Measurements from ENCODE around the gene E2F2.
"Not testable (repeated sequence)": the region's sequence is repeated elsewhere in the genome, so short reads cannot be mapped to it uniquely, and the experiment has no call there.

Gene E2F2

DNA sequence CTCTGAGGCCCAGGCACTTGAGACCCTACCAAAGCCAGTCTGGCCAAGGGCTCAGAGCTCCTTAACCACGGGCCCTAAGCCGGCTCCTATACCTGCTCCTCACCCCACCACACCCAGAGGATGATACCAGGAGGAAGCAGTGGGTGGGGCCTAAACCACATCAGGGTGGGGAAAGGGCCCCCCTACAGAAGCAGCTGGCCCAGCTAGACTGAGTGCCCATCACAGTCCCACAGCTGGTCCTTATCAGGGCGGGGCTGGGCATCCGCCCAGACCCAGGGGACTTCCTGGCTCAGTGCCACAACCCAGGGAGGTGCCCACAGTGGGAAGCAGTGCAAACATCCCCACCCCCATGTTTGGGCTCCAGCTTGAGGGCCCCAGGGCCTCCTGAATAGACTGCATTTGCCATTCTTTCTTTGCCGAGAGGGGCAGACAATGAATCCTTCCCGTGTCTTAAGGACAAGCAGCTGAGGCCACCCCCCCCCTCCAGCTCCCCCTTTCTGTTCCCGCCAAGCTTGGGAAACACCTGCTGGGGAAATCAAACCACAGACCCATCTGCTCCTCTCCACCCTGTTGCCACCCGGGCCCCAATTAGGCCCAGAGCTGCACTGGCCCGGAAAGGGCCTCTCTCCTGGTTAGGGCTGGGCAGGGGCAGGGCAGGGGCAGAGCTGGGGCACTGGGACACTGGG, 6.2 kb downstream of the E2F2 start:
- DNase-seq (ENCODE audit: low read depth in 3 of 3), result no peak

DNA sequence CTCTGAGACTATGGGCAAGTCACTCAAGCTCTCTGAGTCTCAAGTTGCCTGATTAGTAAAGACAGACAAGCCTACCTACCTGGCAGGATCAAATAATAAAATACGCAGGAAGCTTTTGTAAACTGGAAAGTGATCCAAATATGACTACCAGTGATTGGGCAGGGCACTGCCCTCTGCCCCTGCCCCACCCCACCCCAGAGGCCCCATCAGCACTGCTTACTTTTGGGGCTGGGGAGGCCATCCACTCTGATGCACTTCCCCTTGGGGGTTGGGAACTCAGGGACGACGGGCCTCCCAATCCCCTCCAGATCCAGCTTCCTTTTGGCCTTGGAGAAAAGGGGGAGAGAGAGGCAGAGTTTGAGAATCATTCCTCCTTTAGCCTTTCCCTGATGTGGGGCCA, 6.9 kb downstream of the E2F2 start:
- DNase-seq (ENCODE audit: low read depth in 3 of 3), result no peak

DNA sequence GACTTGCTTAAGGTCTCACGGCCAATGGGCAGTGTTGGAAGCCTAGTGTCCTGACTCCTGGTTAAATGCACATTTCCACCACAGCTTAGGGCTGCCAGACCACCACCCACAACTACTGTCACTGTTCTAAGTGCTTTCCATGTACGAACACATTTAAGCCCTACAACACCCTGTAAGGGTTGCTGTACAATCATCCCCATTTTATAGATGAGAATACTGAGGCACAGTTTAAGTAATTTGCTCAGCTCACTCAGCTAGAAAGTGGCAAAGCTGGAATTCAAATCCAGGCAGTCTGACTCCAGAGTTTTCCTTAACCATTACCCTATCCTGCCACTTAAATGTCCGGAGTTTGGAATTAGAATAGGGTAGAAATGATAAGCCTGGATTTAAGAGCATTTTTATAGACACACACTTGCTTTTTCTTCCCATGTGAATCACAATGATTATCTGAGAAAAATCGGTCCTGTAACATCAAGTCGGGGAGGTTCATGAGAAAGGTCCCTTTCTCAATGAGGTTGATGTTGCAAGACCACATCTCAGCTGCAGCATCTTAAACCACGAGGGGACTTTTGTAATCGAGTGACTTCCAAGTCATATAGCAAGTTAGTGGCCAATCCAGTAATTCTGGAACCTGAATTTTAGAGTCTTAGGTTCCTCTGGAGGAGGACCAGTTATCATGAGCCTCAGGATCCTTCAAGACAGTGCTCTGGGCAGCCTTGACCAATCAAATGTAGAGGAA, 8.6 kb downstream of the E2F2 start:
- DNase-seq (ENCODE audit: low read depth in 3 of 3), result no peak

DNA sequence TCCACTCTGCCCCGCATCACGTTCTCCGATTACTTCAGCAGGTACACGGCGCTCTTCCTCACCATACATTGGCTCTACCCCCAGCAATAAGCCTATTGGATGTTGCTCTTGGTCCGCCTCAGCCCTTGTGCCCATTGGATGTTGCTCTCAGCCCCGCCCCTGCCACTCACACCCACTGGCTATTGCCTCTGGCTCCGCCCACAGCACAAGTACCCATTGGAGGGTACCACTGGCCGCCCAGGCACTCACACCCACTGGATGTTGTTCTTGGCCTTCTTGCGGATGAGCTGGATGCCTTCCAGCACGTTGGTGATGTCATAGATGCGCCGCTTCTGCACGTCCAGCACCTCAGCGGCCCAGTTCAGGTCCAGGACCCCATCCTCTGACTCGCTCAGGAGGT, 9.4 kb downstream of the E2F2 start:
- DNase-seq (ENCODE audit: low read depth in 3 of 3), result no peak

DNA sequence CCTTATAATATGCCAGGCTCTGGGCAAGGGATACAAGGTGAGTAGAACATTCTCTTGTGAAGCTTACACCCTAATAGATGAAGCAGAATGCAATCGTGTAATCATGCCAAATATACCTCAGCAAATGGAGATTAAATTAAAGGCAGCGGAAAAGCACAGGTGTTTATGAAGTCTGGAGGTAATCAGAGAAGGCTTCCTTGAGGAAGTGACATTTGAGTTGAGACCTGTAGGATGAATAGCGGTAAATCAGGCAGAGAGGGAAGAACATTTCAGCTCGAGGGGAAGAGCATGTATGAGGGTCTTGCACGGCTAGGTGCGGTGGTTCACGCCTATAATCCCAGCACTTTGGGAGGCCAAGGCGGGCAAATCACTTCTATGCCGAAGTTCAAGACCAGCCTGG, 13.5 kb downstream of the E2F2 start:
- DNase-seq (ENCODE audit: low read depth in 3 of 3), result no peak

DNA sequence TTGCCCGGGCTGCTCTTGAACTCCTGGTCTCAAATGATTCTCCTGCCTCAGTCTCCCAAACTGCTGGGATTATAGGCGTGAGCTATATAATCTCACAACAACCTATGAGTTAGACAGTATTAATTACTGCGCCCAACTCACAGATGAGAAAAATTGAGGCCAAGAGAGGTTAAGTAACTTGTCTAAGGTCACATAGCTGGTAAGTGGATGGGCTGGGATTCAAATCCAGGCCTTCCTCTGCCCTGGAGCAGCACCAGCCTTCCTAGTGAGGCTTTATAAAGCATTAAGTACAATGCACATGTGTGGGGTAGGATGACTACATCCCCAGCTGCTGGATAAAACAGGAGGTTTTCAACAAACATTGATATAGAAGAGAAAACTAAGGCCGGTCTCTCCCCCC, 15.1 kb downstream of the E2F2 start:
- DNase-seq (ENCODE audit: low read depth in 3 of 3), result no peak

DNA sequence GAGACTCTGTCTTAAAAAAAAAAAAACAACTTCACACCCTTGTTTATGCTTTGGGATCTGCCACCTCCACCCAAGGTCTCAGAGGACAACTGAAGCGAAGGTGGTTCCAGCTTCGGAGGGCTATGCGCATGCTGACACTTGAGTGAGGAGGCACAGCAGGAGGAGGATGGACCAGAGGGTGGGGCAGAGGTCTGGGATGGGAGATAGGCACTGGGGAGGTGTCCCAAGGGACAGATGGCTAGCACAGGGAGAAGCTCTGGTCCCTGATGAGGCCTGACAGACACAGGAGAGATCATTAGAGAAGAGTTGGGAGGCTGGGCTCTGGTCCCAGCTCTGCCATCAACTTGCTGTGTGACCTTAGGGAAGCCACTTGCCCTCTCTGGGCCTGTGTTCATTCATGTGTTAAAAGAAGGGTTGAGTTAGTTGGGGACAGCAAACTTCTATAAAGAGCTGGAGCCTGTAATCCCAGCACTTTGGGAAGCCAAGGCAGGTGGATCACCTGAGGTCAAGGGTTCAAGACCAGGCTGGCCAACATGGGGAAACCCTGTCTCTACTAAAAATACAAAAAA, 16.8 kb downstream of the E2F2 start:
- DNase-seq (ENCODE audit: low read depth in 3 of 3), result no peak

DNA sequence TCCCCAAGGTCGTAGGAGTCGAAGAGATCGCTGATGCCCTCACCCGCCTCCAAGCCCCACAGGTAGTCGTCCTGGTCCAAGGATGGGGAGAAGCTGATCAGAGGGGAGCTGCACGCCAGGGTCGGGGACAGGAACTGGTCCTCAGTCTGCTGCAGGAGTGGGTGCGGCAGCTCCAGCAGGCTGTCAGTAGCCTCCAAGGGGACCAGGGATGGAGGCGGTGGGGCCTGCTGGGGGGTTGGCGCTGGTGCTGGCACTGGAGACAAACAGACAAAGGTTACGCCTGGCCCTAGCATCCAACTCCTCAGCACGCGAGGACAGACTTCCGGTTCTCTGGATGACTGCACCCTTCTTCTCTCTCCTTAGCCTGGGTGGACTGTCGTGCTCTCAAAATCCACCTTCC, 21.1 kb downstream of the E2F2 start:
- no peak for DNase-seq (ENCODE audit: low read depth in 3 of 3)

DNA sequence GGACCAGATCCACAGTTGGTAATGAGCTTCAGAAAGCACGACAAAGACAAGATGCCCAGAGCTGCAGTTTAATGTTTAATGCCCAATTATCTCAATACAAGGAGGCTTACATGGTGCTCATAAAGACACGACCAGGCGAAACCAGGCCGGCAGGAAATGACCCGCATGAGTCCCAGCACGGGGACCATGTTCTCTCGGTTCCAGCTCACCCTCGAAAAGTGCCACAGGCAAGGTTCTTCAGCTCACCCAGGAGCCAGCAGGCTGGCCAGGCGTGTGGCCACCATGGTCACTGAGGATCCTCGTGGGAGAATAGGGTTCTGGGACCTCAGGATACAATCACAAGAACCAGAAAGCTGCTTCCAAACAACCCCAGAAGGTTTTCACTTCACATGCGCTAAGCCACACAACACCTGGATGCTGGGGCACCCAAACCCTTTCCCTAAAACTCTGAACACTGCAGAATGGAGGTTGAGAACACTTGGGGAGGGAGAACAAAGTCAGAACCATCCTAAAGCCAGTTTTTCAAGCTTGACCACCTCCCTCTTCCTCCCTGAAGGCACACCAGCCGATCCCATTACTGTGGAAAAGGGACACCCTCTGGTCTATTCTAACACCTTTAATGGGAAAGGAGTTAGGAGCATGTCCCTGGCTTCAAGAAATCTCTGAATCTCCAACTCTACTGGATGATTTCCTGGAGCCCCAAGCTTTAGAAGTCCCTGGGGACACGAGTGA, 24.5 kb downstream of the E2F2 start:
- no peak for DNase-seq (ENCODE audit: low read depth in 3 of 3)

DNA sequence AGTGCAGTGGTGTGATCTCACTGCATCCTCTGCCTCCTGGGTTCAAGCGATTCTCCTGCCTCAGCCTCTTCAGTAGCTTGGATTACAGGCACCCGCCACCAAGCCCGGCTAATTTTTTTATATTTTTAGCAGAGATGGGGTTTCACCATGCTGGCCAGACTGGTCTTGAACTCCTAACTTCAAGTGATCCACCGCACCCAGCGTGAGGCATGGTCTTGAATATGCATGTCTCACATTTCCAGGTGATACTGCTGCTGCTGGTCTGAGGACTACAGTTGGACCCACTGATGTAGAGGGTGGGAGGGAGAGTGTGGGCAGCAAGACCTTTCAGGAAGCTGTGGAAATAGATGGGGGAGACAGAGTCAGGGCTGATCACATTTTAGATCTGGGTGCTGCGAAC, 25.2 kb downstream of the E2F2 start:
- no peak for DNase-seq (ENCODE audit: low read depth in 3 of 3)

DNA sequence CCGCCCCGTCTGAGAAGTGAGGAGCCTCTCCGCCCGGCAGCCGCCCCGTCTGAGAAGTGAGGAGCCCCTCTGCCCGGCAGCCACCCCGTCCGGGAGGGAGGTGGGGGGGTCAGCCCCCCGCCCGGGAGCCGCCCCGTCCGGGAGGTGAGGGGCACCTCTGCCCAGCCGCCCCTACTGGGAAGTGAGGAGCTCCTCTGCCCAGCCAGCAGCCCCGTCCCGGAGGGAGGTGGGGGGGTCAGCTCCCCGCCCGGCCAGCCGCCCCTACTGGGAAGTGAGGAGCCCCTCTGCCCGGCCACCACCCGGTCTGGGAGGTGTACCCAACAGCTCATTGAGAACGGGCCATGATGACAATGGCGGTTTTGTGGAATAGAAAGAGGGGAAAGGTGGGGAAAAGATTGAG, 26.9 kb downstream of the E2F2 start:
- not testable (repeated sequence) for DNase-seq (ENCODE audit: low read depth in 3 of 3)

DNA sequence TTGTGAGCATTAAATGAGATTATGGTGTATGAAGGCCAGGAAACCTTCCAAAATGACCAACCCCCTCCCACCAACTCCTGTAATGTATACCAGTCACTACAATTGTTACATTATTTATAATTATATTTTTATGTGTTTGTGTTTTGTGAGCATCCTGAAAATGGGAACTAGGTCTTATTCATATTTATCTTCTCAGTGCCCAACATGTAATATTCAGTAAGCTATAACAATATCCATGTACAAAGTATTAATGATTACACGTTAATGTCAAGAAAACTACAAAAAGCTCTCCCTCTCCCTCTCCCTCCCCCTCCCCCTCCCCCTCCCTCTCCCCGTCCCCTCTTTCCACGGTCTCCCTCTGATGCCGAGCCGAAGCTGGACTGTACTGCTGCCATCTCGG, 28.1 kb downstream of the E2F2 start:
- DNase-seq (ENCODE audit: low read depth in 3 of 3), result no peak

DNA sequence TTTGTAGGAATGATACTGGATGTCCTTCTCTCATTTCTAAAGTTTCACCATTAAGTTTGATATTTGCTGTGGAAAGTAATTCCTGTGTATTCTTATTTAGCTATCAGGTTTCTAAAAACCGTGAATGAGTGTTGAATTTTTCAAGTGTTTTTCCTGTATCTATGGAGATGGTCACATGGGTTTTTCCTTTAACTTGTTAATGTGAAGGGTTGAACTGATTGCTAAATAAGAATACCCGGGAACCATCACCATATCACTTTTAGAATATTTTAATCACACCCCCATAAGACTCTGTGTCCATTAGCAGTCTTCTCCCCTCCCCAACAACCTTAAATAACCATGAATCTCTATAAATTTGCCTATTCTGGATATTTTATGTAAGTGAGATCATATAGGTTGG, 30.6 kb downstream of the E2F2 start:
- DNase-seq (ENCODE audit: low read depth in 3 of 3), result no peak

DNA sequence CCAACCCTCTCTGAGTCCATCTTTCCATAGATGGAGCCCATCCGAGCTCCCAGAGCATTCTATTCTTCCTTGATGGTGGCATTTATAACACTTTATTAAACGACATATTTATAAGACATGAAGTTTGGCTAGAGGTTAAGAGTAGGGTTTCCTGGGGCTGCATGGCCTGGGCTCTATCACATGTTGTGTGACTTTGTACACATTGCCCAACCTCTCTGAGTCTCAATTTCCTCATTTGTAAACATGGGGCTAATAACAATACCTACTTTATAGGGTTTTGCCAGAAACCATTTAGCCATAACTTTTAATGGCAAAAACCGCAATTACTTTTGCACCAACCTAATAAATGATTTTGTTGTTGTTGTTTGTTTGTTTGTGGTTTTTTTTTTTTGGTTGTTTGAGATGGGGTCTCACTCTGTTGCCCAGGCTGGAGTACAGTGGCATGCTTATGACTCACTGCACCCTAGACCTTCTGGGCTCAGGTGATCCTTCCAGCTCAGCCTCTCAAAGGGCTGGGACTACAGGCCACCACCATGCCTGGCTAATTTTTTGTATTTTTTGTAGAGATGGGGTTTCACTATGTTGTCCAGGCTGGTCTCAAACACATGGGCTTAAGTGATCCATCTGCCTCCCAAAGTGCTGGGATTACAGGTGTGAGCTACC, 33.1 kb downstream of the E2F2 start:
- DNase-seq (ENCODE audit: low read depth in 3 of 3), result no peak

DNA sequence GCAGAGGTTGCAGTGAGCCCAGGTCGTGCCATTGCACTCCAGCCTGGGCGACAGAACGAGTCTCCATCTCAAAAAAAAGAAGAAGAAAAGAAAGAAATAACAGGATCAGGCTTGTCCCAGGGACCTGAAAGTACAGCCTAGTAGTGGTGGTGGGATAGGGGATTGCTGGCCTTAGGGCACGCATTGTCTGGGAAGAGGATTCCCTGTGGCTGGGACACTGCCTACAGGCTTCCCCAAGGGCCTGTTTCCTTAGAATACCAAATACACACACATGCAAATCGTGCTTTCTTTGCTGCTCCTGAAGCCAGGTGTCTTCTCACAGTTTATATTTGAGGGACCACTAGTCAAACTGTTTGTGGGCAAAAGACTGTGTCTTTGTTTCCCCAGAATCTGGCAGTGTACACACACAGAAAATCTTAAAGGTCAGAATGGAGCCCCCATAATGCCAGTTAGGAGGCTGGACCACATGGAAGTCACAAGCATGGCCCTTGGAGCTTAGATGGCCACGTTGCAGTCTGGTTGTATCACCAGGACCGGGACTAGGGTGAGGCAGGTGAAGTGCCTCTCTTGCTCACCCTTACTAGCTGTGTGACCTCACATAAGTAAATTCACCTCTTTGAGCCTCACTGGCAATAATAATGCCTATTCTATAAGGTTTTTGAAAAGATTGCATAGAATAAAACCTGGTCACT, 34.4 kb downstream of the E2F2 start:
- no peak for DNase-seq (ENCODE audit: low read depth in 3 of 3)

DNA sequence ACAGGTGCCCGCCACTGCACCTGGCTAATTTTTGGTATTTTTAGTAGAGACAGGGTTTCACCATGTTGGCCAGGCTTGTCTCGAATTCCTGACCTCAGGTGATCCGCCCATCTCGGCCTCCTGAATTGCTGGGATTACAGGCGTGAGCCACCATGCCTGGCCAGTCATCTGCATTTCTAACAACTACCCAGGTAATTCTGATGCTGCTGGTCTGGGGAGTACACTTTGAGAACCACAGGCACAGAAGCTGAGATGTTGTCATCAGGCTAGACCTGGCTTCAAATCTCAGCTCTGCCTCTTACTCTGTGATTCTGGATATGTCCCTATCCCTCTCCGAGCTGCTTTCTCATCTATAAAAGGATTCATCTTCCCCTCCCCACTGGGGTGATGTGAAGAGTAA, 36.2 kb downstream of the E2F2 start:
- not testable (repeated sequence) for DNase-seq (ENCODE audit: low read depth in 3 of 3)

DNA sequence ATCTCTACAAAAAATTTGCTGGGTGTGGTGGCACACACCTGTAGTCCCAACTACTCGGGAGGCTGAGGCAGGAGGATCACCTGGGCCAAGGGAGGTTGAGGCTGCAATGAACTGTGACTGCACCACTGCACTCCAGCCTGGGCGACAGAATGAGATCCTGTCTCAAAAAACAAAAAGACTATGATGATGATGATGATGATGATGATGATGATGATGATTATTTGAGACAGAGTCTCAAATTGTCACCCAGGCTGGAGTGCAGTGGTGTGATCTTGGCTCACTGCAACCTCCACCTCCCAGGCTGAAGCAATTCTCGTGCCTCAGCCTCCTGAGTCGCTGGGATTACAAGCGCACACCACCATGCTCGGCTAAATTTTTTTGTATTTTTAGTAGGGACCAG, 38.3 kb downstream of the E2F2 start:
- not testable (repeated sequence) for DNase-seq (ENCODE audit: low read depth in 3 of 3)

DNA sequence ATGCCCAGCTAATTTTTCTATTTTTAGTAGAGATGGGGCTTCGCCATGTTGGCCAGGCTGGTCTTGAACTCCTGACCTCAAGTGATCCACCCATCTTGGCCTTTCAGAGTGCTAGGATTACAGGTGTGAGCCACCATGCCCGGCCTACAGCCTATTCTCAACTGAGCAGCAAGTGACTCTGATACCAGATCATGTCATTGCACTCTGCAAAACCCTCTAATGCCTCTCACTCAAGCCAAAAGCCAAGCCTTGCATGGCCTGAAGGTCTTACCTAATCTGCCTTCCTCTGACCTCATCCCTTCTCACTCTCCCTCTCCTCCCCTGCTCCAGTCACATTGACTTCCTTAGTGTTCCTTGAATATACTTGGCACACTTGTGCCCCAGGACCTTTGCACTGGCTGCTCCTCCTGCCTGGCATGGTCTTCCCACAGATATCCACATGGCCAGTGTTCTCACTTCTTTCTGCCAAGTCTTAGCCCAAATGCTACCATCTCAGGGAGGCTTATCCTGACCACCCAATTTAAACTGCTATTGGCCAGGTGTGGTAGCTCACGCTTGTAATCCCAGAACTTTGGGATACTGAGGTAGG, 38.8 kb downstream of the E2F2 start:
- no peak for DNase-seq (ENCODE audit: low read depth in 3 of 3)

DNA sequence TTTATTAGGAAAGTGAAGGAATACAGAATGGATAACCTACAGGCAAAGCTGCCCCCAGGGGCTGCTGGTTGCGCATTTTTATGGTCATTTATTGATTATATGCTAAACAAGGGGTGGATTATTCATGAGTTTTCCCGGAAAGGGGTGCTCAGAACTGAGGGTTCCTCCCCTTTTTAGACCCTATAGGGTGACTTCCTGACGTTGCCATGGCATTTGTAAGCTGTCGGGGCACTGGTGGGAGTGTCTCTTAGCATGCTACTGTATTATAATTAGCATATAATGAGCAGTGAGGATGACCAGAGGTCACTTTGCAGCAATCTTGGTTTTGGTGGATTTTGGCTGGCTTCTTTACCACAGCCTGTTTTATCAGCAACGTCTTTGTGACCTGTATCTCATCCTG, 41.2 kb downstream of the E2F2 start:
- no peak for DNase-seq (ENCODE audit: low read depth in 3 of 3)

DNA sequence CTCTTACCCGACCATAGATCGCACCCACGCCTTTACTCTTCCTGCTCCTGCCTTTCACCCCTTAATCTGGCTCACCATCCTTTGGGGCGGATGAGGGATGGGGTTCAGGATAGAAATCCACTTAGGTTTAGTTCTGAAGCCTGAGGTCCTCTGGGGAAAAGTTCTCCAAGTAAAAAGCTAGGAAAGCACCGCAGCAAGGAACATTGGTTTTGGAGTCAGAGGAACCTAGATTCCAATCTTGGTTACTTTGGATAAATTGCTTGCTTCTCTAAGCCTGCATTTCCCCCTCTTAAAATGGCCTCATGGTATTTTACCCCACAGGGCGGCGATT, 46.1 kb downstream of the E2F2 start:
- no peak for DNase-seq (ENCODE audit: low read depth in 3 of 3)

All from stimulated activated CD4-positive, alpha-beta T cell treated with anti-CD3 and anti-CD28 coated beads, TNF-alpha, amount 100 ng/mL, for 24 hours (primary cell).